HFFc6 (cell line): ENCODE results near the gene ATP8B1. TPM values are rescaled to one million over a fixed set of nuclear protein-coding genes. Genes with fewer than 3 reads are reported as not detected.

Experiments
- DNase-seq: peaks from one replicate; pipeline ENCODE4 v3.0.0-alpha.2; 2018
- H3K27ac Mint-ChIP-seq: 2 replicates; pipeline ENCODE4 v1.8.0; 2020; ENCODE audit warnings: mild to moderate bottlenecking, mixed read lengths
- H3K27me3 Mint-ChIP-seq: 2 replicates; pipeline ENCODE4 v1.8.0; 2021; ENCODE audit warnings: mild to moderate bottlenecking, moderate library complexity, mixed read lengths; ENCODE audit not compliant: insufficient read depth
- H3K36me3 Mint-ChIP-seq: 2 replicates; pipeline ENCODE4 v1.8.0; 2021; ENCODE audit warnings: low read depth, mixed read lengths
- H3K4me1 Mint-ChIP-seq: 2 replicates; pipeline ENCODE4 v1.8.0; 2020; ENCODE audit warnings: low read depth, mixed read lengths
- H3K4me3 Mint-ChIP-seq: 2 replicates; pipeline ENCODE4 v1.8.0; 2020; ENCODE audit warnings: mild to moderate bottlenecking, moderate library complexity, mixed read lengths
- H3K9me3 Mint-ChIP-seq: 2 replicates; pipeline ENCODE4 v1.8.0; 2020; ENCODE audit warnings: mild to moderate bottlenecking, mixed read lengths
- total RNA-seq, 6 experiments: library from RNA; stranded (reverse); fragmentation: NEBNext Ultra II Directional; extraction: Animal tissue kit (Norgen Biotek cat#: 25700); gene quantifications; 2 replicates in 1 of 6; 3 replicates in 5 of 6; pipeline ENCODE4 v1.2.3, GENCODE V29; 2021
- TF ChIP-seq, protein P1 (sequence below): fragments of 200-600 bp; sonication (generic); IDR thresholded peaks from 2 replicates; pipeline ENCODE4 v1.5.0; 2021; ENCODE audit warnings: antibody characterized with exemption, mild to moderate bottlenecking

ATP8B1 gene
- total RNA-seq, 6 experiments from 2014 or later, result 78.8 to 115 (median 94.6) TPM

DNA sequence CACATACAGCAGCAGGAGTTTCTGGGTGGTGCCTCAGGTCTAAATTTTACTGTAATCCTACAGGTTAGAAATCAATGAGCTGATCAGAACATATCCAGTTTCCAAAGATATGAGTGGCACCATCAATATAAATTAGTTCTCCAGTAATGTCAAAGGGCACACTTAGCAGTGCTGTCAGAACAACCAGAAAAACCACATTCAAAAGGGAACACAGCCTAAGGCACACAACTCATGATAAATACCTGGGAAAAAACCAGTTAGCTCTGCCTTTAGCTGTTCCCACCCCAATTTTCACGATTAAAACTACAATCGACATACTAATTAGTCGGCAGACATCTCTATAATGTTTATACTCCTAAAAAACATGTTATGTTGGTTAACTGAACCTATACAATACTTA, 31.5 kb downstream of the ATP8B1 start:
- Mint-ChIP-seq H3K4me1 (peaks cover 93% of the 10 kb centered on the region), H3K36me3 (peaks cover 47% of the 10 kb centered on the region), H3K27me3 (peaks cover 6% of the 10 kb centered on the region; the same call in 1 of the 2 replicates), H3K9me3 (no peaks in the 10 kb centered on the region), H3K27ac (no peak overlapping the region; the same call in 1 of the 2 replicates), H3K4me3 (no peak overlapping the region; the same call in 1 of the 2 replicates)
- TF ChIP-seq, protein P1, sequence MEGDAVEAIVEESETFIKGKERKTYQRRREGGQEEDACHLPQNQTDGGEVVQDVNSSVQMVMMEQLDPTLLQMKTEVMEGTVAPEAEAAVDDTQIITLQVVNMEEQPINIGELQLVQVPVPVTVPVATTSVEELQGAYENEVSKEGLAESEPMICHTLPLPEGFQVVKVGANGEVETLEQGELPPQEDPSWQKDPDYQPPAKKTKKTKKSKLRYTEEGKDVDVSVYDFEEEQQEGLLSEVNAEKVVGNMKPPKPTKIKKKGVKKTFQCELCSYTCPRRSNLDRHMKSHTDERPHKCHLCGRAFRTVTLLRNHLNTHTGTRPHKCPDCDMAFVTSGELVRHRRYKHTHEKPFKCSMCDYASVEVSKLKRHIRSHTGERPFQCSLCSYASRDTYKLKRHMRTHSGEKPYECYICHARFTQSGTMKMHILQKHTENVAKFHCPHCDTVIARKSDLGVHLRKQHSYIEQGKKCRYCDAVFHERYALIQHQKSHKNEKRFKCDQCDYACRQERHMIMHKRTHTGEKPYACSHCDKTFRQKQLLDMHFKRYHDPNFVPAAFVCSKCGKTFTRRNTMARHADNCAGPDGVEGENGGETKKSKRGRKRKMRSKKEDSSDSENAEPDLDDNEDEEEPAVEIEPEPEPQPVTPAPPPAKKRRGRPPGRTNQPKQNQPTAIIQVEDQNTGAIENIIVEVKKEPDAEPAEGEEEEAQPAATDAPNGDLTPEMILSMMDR, result no peak
- no peak for DNase-seq

DNA sequence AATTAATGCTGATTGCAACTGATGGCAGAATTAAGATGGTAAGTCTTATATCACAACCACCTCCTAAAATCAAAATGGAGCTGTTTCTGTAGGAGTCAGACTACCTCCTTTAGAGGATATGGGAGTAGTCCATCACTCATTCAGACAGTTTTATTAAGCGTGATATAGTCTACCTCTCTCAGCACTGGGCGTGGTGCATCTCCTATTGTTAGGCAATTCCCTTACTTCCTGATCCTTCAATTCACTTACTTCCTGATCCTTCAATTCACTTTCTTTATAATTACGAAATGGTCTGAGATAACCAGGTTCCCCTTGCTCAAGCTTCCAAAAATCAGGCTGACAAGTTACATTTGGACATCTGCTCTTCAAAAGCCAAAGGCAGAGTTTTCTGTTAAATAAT, 31.9 kb downstream of the ATP8B1 start:
- TF ChIP-seq, protein P1, result no peak
- no peak for DNase-seq
- H3K36me3 Mint-ChIP-seq, result peaks cover 45% of the 10 kb centered on the region
- no peaks in the 10 kb centered on the region for H3K9me3 Mint-ChIP-seq
- H3K4me3 Mint-ChIP-seq, result no peak overlapping the region; the same call in 1 of the 2 replicates
- H3K4me1 Mint-ChIP-seq, result peaks cover 91% of the 10 kb centered on the region
- no peak overlapping the region; the same call in 1 of the 2 replicates for H3K27ac Mint-ChIP-seq
- H3K27me3 Mint-ChIP-seq, result peaks cover 6% of the 10 kb centered on the region; the same call in 1 of the 2 replicates

DNA sequence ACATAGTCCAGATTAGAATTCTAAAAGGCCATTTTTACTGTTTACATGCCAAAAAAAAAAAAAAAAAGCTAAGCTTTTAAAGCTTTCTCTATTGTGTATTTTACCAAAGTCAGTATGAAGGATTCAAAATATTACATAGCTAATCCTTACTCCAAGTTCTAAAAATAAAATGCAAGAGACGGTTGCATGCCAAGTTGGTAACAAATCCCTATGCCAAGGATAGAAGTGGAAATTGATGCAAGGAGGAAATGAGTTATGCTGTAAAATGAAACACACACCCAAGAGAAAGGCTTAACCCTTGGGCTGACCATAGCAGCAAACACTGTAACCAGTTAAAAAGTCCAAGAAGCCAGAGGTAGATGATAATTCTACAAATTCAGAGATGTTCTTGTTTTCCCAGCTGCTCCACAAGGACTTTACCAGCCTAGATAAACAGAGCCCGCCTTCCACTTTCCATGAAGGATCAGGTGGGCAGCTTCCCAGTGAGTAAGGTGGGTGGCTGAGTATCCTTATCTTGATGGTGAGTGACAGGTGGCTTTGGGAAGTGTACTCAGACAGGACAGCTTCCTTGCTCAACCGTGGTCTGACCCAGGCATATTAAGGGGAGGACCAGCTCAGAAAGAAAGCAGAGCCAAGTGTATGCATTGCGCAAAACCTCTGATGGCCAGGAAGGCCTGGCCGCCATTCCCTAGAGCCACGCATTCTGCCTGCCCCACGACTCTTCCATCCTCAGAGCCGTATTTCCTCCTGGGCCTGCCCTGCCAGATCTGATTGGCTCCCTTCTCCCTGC, 34.4 kb downstream of the ATP8B1 start:
- Mint-ChIP-seq H3K27ac (peak overlapping the region; percentile 74), H3K27me3 (peaks cover 2% of the 10 kb centered on the region), H3K36me3 (peaks cover 39% of the 10 kb centered on the region), H3K4me1 (peaks cover 83% of the 10 kb centered on the region), H3K9me3 (no peaks in the 10 kb centered on the region), H3K4me3 (peak overlapping the region; percentile 36)
- peak; percentile 49 for DNase-seq
- TF ChIP-seq, protein P1, result no peak

- peaks cover under 1% of the 10 kb centered on the region for H3K27me3 Mint-ChIP-seq
- peaks cover 79% of the 10 kb centered on the region for H3K4me1 Mint-ChIP-seq
- TF ChIP-seq, protein P1, result no peak
- H3K4me3 Mint-ChIP-seq, result no peak overlapping the region
- H3K36me3 Mint-ChIP-seq, result peaks cover 41% of the 10 kb centered on the region
- H3K27ac Mint-ChIP-seq, result peak overlapping the region; percentile 21; the same call in 1 of the 2 replicates
- H3K9me3 Mint-ChIP-seq, result no peaks in the 10 kb centered on the region
- no peak for DNase-seq
Measured at GRCh38 chr18:57767259-57768050, 35.7 kb downstream of the ATP8B1 start.

GRCh38 chr18:57764995-57765394, 38.1 kb downstream of the ATP8B1 start:
- peaks cover 65% of the 10 kb centered on the region for H3K4me1 Mint-ChIP-seq
- H3K4me3 Mint-ChIP-seq, result no peak overlapping the region
- no peaks in the 10 kb centered on the region; the same call in 1 of the 2 replicates for H3K27me3 Mint-ChIP-seq
- H3K27ac Mint-ChIP-seq, result no peak overlapping the region; the same call in 1 of the 2 replicates
- H3K36me3 Mint-ChIP-seq, result peaks cover 31% of the 10 kb centered on the region
- TF ChIP-seq, protein P1, result no peak
- no peak for DNase-seq
- H3K9me3 Mint-ChIP-seq, result no peaks in the 10 kb centered on the region
